Vein endothelial cell (primary cell): ENCODE data around the gene RNF224. TPM values are rescaled to one million over a fixed set of nuclear protein-coding genes. Genes with fewer than 3 reads are reported as not detected.

Source experiments
- total RNA-seq: library from RNA; depleted of rRNA; stranded (reverse); fragments of >200 nt; gene quantifications from 2 replicates; pipeline ENCODE4 v1.2.3, GENCODE V29; 2012

RNF224 gene
- total RNA-seq, 1 donor, result 0.19 TPM

Other genes starting within 250 kb of the RNF224 start
- gene PTGDS, start 250.0 kb upstream of the RNF224 start, total RNA-seq, result not detected in 2 replicates
- not detected in 2 replicates for gene LCNL1, start 244.5 kb upstream of the RNF224 start, total RNA-seq
- 14.6 and 19.6 TPM in 2 replicates for gene PAXX, start 235.1 kb upstream of the RNF224 start, total RNA-seq
- 0.29 and 0.33 TPM in 2 replicates for gene CLIC3, start 230.9 kb upstream of the RNF224 start, total RNA-seq
- gene ABCA2, start 199.3 kb upstream of the RNF224 start, total RNA-seq, result 12.4 and 18.6 TPM in 2 replicates
- gene FUT7, start 195.4 kb upstream of the RNF224 start, total RNA-seq, result not detected in 2 replicates
- 52.6 and 64.7 TPM in 2 replicates for gene NPDC1, start 181.3 kb upstream of the RNF224 start, total RNA-seq
- not detected in 2 replicates for gene ENTPD2, start 173.4 kb upstream of the RNF224 start, total RNA-seq
- 11.1 and 14.7 TPM in 2 replicates for gene SAPCD2, start 156.9 kb upstream of the RNF224 start, total RNA-seq
- 19.9 and 21.5 TPM in 2 replicates for gene UAP1L1, start 150.0 kb upstream of the RNF224 start, total RNA-seq
- gene MAN1B1, start 140.5 kb upstream of the RNF224 start, total RNA-seq, result 65.8 and 69.2 TPM in 2 replicates
- gene DPP7, start 112.8 kb upstream of the RNF224 start, total RNA-seq, result 70.4 and 103 TPM in 2 replicates
- 0.10 TPM in 1 of 2 replicates, not detected in the other for gene GRIN1, start 88.3 kb upstream of the RNF224 start, total RNA-seq
- gene LRRC26, start 57.5 kb upstream of the RNF224 start, total RNA-seq, result not detected in 2 replicates
- not detected in 2 replicates for gene TMEM210, start 55.4 kb upstream of the RNF224 start, total RNA-seq
- gene ANAPC2, start 38.9 kb upstream of the RNF224 start, total RNA-seq, result 30.1 and 37.6 TPM in 2 replicates
- 102 and 108 TPM in 2 replicates for gene SSNA1, start 38.8 kb upstream of the RNF224 start, total RNA-seq
- 9.9 and 10.8 TPM in 2 replicates for gene TPRN, start 26.8 kb upstream of the RNF224 start, total RNA-seq
- 27.1 and 28.9 TPM in 2 replicates for gene TMEM203, start 21.9 kb upstream of the RNF224 start, total RNA-seq
- 8.3 and 8.8 TPM in 2 replicates for gene NDOR1, start 21.8 kb upstream of the RNF224 start, total RNA-seq
- gene RNF208, start 5.3 kb upstream of the RNF224 start, total RNA-seq, result 0.19 and 0.65 TPM in 2 replicates
- gene CYSRT1, start 2.3 kb upstream of the RNF224 start, total RNA-seq, result 0.65 and 0.67 TPM in 2 replicates
- gene SLC34A3, start 3.4 kb downstream of the RNF224 start, total RNA-seq, result not detected in 2 replicates
- gene TUBB4B, start 13.8 kb downstream of the RNF224 start, total RNA-seq, result 199 and 241 TPM in 2 replicates
- not detected in 2 replicates for gene STPG3, start 23.8 kb downstream of the RNF224 start, total RNA-seq
- gene NELFB, start 27.8 kb downstream of the RNF224 start, total RNA-seq, result 73.9 and 77.1 TPM in 2 replicates
- 58.3 and 77.4 TPM in 2 replicates for gene TOR4A, start 50.2 kb downstream of the RNF224 start, total RNA-seq
- gene NRARP, start 74.8 kb downstream of the RNF224 start, total RNA-seq, result 46.7 and 64.3 TPM in 2 replicates
- 18.1 and 29.1 TPM in 2 replicates for gene EXD3, start 195.7 kb downstream of the RNF224 start, total RNA-seq
- 1.9 and 2.0 TPM in 2 replicates for gene NOXA1, start 195.9 kb downstream of the RNF224 start, total RNA-seq
- 0.33 TPM in 1 of 2 replicates, not detected in the other for gene ENTPD8, start 213.9 kb downstream of the RNF224 start, total RNA-seq
- 52.9 and 58.1 TPM in 2 replicates for gene NSMF, start 231.8 kb downstream of the RNF224 start, total RNA-seq